ENCODE measurements around the gene TMEM30B.

DNA sequence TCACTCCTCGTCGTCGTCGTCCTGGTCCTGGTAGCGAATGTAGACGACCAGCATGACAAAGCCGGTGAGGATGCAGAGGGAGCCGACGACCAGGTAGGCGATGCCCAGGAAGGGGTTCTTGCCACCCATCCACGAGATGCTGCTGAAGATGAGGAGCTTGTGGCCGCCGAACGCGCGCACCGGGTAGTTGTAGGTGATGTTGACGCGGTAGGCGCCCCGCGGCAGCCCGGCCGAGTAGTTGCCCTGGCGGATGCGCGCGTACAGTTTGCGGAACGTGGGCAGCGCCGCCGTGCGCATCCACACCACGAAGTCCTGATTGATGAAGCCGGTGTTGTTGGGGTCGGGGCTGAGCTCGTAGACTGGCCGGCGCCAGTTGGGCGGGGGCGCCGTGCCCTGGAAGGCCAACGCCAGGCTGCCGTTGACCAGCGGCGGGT is 1.0 kb downstream of the TMEM30B start:
- TF ChIP-seq NR2C2 (CRISPR knock-in tag; IDR thresholded peaks at IDR 0.05) = no peak
- TF ChIP-seq NR2C2 (tag; IDR thresholded peaks at IDR 0.05) = no peak
- TF ChIP-seq EZH2 (IDR thresholded peaks at IDR 0.05; ENCODE audit: borderline replicate concordance, low read depth, low read length) = no peak
- TF ChIP-seq EHMT2 (IDR thresholded peaks at IDR 0.05) = no peak
- no peak for TF ChIP-seq NR1H2 (CRISPR knock-in tag; IDR thresholded peaks at IDR 0.05)
- no peak for TF ChIP-seq CREB1 (IDR thresholded peaks at IDR 0.05)
- TF ChIP-seq CREB1 (CRISPR knock-in tag; IDR thresholded peaks at IDR 0.05) = no peak
- TF ChIP-seq, protein P1, sequence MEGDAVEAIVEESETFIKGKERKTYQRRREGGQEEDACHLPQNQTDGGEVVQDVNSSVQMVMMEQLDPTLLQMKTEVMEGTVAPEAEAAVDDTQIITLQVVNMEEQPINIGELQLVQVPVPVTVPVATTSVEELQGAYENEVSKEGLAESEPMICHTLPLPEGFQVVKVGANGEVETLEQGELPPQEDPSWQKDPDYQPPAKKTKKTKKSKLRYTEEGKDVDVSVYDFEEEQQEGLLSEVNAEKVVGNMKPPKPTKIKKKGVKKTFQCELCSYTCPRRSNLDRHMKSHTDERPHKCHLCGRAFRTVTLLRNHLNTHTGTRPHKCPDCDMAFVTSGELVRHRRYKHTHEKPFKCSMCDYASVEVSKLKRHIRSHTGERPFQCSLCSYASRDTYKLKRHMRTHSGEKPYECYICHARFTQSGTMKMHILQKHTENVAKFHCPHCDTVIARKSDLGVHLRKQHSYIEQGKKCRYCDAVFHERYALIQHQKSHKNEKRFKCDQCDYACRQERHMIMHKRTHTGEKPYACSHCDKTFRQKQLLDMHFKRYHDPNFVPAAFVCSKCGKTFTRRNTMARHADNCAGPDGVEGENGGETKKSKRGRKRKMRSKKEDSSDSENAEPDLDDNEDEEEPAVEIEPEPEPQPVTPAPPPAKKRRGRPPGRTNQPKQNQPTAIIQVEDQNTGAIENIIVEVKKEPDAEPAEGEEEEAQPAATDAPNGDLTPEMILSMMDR (IDR thresholded peaks at IDR 0.05 in 2 of 3, conservative IDR thresholded peaks at IDR 0.05 in 1 of 3; ENCODE audit: insufficient read depth in 2 of 3, low read depth in 1 of 3, low read length in 3 of 3) = no peak
- no peak for TF ChIP-seq SNRNP70 (optimal IDR thresholded peaks at IDR 0.05; ENCODE audit: low read depth, low read length)
- TF ChIP-seq MTA3 (IDR thresholded peaks at IDR 0.05; ENCODE audit: borderline replicate concordance) = no peak
- TF ChIP-seq JUND (IDR thresholded peaks at IDR 0.05; ENCODE audit: borderline replicate concordance, low read depth, low read length) = no peak
- no peak for TF ChIP-seq JUND (tag; IDR thresholded peaks at IDR 0.05; ENCODE audit: borderline replicate concordance, low read depth, low read length)
- TF ChIP-seq NFYB (IDR thresholded peaks at IDR 0.05; ENCODE audit: extremely low read depth, insufficient read length) = no peak
- TF ChIP-seq YBX1 (IDR thresholded peaks at IDR 0.05) = no peak
- TF ChIP-seq MAFG (tag; conservative IDR thresholded peaks at IDR 0.05) = no peak
- TF ChIP-seq POLR2AphosphoS5 (IDR thresholded peaks at IDR 0.05; ENCODE audit: control insufficient read depth, insufficient read depth, low read depth, low read length) = no peak

Measured in K562 (cell line).